Pulmonary artery endothelial cell (primary cell): ENCODE results near the gene LAMB1. TPM values are rescaled to one million over a fixed set of nuclear protein-coding genes. Genes with fewer than 3 reads are reported as not detected.

ENCODE experiments used
- DNase-seq: peaks from one replicate; pipeline ENCODE4 v3.0.0-alpha.2; 2011; ENCODE audit warnings: low read depth, low spot score
- total RNA-seq: library from RNA; depleted of rRNA; stranded (reverse); fragments of >200 nt; gene quantifications from 2 replicates; pipeline ENCODE4 v1.2.3, GENCODE V29; 2014

The LAMB1 gene
- total RNA-seq, 1 donor from 2014 or later, result 685 TPM

DNA sequence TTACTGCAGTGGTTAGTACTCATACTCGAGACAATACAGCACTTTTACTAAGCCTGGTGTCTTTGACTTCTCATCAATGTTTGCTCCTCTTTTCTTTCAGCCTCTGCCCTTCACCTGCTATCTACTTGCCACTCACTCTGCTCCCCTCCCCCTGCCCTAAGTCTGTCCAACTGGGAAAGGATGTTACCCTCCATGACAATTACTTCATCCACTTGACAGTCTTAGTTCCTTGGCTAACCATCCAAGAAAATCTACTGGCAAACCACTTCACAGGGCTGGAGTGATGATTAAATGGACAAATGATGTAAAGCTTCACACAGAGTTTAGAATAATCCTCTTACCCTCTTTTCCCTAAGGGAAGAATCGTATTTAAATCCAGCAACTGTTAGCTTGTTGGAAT lies 120.2 kb downstream of the LAMB1 start:
- DNase-seq, result no peak

DNA sequence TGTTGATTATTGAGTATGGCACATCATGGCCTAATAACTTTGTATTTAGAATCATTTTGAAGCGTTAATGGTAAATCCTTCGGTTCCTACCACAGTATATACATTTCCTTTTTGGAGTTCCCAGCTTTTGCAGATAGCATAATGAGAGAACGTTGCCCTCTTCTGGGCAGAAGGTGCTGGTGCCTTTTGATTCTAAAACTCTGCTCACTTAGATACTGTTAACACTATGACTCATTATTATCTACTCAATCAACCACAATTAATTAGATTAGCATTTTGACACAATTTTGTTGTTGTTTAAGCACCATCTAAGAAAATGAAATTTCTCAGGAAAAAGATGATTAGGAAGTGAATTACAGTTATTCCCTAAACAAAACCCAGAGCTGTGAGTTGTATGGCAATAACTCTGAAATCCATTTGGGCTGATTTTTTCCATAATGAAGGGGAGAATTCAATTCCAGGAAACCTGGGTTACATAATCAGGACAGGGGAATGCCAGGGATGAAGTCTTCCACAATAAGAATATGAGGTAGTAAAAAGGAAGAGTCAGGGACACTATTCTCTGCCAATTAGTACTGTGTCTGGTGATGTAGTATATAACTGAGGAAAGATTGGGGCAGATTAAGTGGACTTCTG lies 123.4 kb downstream of the LAMB1 start:
- no peak for DNase-seq

DNA sequence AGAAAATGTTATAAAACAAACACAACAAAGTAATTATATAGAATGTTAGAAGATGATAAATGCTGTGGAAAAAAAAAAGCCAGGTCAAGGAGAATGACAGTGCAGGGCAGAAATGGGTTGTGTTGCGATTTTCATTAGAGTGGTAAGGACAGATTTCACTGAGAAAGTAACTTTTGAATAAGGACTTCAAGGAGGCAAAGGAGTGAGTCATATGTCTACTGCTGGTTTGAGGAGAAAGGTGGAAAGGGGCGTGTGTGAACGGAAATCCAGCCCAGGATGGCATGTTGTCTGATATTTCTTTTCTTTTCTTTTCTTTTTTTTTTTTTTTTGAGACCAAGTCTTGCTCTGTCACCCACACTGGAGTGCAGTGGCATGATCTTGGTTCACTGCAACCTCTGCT lies 124.3 kb downstream of the LAMB1 start:
- DNase-seq, result no peak

DNA sequence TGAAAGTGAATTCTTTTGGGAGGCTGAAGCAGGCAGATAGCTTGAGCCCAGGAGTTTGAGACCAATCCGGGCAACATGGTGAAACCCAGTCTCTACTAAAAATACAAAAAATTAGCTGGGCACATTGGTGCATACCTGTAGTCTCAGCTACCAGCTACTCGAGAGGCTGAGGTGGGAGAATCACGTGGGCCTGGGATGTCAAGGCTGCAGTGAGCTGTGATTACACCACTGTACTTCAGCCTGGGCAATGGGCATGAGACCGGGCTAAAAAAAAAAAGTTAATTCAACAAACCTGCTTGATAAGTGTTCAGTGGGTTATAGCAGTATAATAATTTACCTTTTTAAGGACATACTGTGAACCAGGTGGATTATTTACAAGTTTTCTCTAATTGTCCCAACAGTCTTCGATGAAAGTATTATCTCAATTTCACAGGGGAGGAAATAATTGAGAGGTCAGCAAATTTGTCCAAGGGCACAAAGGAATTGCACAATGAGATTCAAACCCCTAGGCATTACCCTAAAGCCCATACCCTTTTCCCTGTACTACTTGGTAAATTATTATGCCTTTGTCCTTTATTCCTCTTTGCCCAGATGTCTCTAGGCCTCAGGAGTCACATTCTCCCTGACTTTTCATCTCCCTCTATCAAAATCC lies 125.1 kb downstream of the LAMB1 start:
- no peak for DNase-seq

DNA sequence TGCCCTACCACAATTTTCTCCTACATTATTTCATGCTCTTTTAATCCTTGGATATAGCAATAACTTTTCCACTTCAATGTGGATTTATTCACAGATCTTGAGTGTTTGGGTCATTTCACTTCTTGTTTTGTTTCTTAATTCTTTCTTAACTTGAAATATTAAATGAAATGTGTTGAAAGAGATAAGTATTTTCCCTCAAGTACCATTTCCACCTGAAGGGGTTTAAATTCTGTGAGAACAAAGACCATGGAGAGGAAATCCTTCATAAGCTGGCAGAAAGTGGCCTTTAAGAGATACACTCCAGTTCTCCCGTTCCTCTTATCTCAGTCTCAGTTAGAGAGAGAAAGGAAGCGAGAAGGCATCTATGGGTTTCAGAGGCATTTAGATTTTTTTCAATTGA lies 126.0 kb downstream of the LAMB1 start:
- DNase-seq, result no peak

DNA sequence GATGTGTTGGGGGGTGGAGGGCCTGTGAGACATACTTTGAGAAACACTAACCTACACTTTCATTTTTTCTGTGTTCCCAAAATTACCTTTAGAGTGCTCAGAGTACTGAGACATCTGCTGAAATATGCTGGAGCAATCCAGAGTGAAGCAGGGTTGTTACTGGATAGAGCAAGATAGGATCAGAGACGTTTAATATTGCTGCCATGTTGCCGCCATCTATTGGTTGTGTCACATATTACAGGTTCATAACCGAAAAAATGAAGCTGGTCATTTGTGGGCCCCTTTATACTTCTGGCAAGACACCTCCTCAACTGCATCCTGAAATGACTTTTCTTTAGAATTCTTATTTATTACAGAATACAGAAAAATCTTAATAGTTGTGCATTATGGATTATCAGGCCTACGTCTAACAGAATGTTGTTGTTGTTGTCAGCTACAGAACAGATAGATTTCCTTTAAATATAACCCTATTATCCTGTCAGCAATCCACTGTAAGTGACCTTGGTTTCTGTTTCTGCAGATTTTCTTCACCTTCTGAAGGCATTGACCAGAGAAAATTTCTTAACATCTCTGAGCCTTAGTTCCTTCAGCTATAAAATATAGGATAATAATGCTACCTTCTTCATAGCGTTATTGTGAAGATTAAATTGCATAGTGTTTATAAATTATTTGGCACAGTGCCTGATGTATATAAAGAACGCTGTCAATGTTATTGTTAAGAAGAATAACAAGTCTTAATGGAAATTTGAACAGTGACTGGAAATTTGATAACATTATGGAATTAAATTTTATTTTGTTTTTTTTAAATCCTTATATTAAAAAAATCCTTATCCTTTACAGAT lies 128.1 kb downstream of the LAMB1 start:
- no peak for DNase-seq

DNA sequence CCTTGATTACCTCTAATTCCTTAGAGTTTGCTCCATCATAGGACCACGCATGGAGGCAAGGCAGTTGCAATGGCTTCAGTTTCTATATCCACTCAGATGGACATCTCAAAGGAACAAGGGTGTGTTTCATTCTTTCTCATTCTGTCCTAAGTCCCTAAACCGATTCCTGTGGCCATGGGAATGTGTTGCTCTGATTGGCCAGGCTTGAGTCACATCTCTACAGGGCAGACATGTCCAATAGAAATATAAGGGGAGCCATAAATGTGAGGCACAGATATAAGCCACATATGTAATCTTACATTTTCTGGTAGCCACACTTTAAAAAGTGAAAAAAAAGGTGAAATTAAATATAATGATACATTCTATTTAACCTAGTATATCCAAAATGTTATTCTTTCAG lies 128.8 kb downstream of the LAMB1 start:
- no peak for DNase-seq

Other genes starting within 250 kb of the LAMB1 start
- gene SLC26A3, start 199.9 kb downstream of the LAMB1 start, total RNA-seq, result not detected in 2 replicates
- gene DLD, start 112.0 kb downstream of the LAMB1 start, total RNA-seq, result 61.3 and 83.9 TPM in 2 replicates
- 0.18 and 0.40 TPM in 2 replicates for gene LAMB4, start 127.2 kb upstream of the LAMB1 start, total RNA-seq